ENCODE data around the gene NOC3L.

Gene NOC3L

DNA sequence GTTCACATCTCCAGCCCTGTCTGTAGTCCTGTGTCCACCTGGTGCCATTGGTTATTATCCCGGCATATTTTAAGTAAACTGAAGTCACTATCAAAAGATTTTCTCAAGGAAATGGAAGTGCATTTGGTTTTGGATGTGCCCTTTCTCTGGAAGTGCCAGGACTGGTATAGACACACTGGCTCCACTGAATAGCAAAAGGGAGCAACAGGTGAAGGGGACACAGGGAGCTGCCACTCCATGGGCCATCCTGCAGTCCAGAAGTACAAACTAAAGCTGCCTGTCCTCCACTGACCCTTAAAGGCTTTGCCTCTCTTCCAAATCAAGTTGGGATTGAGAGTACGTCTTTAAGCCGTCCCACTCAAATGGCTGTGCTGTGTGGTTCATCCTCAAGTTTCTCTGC is 62.7 kb downstream of the NOC3L start:
- no peak for DNase-seq (ENCODE audit: low spot score)

DNA sequence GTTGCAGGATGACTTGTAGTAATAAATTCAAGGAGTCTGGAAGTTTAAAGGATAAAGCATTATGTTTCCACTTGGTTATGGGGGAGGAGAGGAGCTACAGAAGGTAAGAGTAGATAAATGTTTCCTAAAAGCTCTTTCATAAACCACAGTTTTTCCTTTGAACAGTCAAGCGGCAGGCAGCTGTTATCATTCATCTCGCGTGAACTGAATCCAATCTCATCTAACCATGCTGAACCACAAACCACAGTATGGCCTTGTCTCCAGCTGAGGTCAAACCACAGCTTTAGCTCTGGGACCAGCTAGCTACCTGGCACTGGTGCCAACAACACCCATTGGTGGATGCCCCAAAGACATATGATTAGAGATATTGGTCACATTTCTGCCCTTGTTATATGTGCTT is 63.3 kb downstream of the NOC3L start:
- peak; percentile 28 for DNase-seq (ENCODE audit: low spot score)

DNA sequence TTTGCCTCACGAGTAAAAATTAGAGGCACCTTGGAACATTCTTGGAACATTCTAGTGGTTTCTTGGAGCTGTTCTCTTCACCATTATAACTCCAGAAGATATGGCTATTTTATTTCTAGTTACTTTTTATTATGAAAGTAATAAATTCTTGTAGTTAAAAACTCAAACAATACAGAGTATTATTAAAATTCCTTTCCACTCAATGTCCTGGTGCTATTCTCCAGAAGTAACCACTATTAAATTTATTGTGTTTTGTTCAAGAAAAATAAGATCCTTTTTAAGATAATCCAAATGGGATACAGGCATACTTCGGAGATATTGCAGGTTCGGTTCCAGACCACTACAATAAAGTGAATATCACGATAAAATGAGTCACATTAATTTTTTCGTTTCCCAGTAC is 68.6 kb downstream of the NOC3L start:
- no peak for DNase-seq (ENCODE audit: low spot score)

DNA sequence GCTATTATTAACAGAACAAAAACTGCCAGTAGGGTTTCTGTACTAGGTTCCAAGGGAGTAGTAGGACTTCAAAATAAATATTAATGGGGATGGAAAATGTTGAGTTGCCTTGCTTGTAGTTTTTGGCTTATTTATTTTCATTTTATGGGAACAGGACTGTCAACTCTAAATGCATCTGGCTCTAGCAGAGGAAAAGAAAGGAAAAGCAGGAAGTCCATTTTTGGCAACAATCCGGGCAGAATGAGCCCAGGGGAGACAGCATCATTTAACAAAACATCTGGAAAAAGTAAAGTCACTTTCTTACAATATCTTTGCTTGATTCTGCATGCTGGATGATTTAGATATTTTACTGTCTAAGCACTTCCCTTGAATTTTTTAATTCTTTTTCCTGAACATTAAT is 69.4 kb downstream of the NOC3L start:
- no peak for DNase-seq (ENCODE audit: low spot score)

DNA sequence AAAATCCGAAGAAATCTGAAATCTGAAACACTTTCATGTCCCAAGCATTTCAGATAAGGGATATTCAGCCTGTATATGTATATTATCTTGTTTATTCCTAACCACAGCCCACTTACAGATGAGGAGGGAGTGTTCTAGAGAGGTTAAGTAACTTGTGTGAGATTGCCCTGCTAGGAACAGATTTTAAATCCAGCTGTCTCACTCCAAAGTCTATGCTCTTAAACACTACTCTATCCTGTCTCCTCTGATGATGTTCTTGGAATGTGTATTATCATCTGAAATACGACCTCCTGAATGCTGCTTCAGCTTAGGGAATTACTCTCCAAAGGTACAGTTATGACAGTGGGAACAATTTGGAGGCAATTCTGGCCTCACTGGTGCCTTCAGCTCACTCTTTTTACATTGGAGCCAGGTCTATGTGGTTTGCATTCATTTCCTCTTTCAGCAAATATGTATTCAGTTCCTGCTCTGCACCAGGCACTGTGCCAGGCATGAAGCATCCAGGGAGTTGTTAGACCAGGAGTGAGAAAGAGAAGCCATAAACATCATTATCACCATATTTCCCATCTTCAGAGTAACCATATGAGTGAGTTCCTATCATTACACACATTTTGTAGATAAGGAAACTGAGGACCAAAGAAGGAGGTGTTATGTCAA is 70.2 kb downstream of the NOC3L start:
- no peak for DNase-seq (ENCODE audit: low spot score)

DNA sequence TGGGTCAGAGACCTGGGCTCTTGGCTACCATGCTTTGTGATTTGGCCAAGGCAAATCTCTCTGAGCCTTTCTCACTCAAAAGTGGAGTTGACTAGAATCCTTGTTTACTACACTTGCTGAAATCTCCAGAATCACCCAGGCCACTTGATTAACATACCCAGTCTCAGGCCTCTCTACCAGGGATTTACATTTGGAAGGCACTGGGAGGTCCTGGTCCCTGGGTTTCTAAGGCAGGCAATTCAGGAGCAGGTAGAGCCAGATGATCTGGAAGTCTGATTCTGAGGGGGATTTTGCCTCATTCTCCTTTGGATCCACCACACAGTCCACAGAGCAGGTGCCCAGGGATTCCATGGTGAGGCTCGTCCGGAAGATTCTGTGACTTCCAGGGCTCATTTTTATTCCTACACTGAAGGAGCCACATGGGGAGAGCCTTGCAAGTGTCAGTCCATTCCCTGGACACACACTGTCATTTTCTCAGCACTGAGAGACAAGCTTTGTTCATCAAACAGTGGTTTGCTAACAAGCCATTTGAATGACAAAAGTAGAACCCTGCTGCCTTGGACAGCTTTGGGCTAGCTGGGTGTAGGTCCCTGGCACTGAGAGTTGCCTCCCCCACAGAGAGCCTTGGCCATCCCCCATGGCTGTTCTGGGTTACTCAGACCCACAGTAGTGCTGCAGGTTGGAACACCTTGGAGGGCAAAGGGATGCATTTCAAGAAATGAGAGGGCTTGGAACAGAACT is 74.2 kb downstream of the NOC3L start:
- DNase-seq (ENCODE audit: low spot score), result no peak

DNA sequence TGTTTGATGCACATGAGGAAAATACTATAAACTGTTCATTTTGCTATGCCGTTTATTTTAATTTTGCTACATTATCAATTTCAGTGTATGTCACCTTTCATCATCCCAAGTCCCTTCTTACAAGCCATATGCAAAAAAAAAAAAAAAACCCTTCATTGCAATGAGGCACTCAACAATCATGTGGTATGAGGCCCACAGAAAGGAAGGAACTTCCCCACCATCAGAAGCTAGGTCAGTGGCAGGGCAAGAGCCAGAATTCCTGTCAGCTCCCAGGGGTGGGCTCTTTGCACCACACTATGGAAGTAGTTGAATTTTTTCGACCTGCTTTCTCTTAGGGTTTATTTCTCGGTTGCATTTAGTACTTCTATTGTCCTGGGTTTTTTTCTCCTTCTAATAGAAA is 75.4 kb downstream of the NOC3L start:
- DNase-seq (ENCODE audit: low spot score), result no peak

DNA sequence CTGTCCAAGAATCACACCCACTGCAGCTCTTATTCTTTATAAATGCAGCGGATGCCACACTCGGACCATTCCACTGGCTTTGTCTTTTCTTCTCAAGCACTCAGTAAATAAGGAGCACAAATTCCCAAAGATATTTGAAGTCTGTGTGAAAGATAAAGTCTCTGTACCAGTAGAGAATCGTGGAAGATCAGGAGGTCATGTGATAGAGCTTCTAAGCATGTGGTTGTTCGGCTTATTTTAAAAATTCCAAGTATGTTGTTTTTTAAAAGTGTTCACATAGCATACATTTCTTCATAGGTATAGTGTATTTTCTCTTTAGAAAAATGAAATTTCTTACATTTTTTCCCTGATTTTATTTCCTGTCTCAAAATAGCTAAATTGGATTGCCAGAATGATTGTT is 75.8 kb downstream of the NOC3L start:
- no peak for DNase-seq (ENCODE audit: low spot score)

DNA sequence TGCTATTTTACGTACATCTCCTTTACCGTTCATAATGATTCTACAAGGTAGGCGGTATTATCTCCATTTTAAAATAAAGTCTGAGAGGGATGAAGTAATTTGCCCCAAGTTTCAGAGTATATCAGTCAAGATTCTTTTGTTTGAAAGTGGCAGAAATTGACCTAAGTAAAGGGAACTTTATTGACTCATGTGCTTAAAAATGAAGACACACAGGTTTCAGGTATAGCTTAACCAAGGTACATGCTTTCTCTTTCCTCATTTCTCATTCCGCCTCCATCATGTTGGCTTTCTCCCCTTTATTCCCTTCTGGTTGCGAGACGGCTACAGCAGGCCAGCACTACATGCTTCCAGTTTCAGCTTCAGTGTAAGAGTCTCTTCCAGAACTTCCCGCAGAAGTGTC is 77.5 kb downstream of the NOC3L start:
- DNase-seq (ENCODE audit: low spot score), result no peak

Data from COLO829 (cell line).